RWPE1 (cell line): ENCODE data around the gene ZNF256.

Source experiments
- CTCF ChIA-PET: fragments of 350-600 bp; sonication (Branson Sonifier 250); formaldehyde crosslinking; extraction: SDS; loops from one replicate; lab custom pipeline; 2021; lab: Yijun Ruan, JAX
- POLR2A ChIA-PET: fragments of 400-600 bp; formaldehyde crosslinking; extraction: SDS; loops from one replicate; lab custom pipeline; 2020; ENCODE audit warnings: antibody characterized with exemption; ENCODE audit not compliant: low non-redundant PET; lab: Yijun Ruan, JAX
- DNase-seq: peaks from one replicate; pipeline ENCODE4 v3.0.0; 2012; ENCODE audit warnings: low spot score
- H3K27ac ChIP-seq: fragments of 450-650 bp; 2 replicates; pipeline ENCODE4 v1.5.1; 2017
- CTCF ChIP-seq: fragments of 450-650 bp; conservative IDR thresholded peaks from 2 replicates; pipeline ENCODE4 v1.5.1; 2017; ENCODE audit warnings: low read depth, mild to moderate bottlenecking

Gene ZNF256

GRCh38 chr19:57934820-57935665 is 12.5 kb downstream of the ZNF256 start, which contains the start of gene ZNF418:
Gene ZNF418, minus strand, starts transcription at chr19:57935402. Its CDS starts 1,580 bp downstream, at chr19:57933822.
- DNase-seq, result peak; percentile 56
- POLR2A ChIA-PET, result interaction anchor here (0.6 to 0.8 kb wide), 2 partner anchors 75 to 248 kb away, joined by 3 to 8 read pairs; partner anchors contain the start of gene ZNF274
- CTCF ChIA-PET, result interaction anchor here (0.7 kb wide), 1 partner anchor 970 kb away, joined by 3 read pairs; no protein-coding TSS in a partner anchor
- no peak within 1 kb of the TSS for H3K27ac ChIP-seq
- TF ChIP-seq CTCF, result no peak

- TF ChIP-seq CTCF, result no peak
- no peak for DNase-seq
- ChIA-PET POLR2A (no interaction called here), CTCF (no interaction called here)
- H3K27ac ChIP-seq, result no peak overlapping the region
Measured at GRCh38 chr19:57927587-57927986, 19.9 kb downstream of the ZNF256 start.

GRCh38 chr19:57916168-57916995 is 31.1 kb downstream of the ZNF256 start, which contains the start of gene ZNF417:
Gene ZNF417, minus strand, starts transcription at chr19:57916592. Its CDS starts 181 bp downstream, at chr19:57916411.
- ChIA-PET CTCF (interaction anchor here (0.6 to 1.3 kb wide), 3 partner anchors 15 to 238 kb away, joined by 3 to 4 read pairs (median 4); no protein-coding TSS in a partner anchor), POLR2A (interaction anchor here (0.6 kb wide), 1 partner anchor 775 kb away, joined by 6 read pairs; no protein-coding TSS in a partner anchor)
- H3K27ac ChIP-seq, result peak within 1 kb of the TSS; percentile 76
- peak; percentile 89 for DNase-seq

- TF ChIP-seq CTCF, result no peak
- POLR2A ChIA-PET, result no interaction called here
- no peak for DNase-seq
- CTCF ChIA-PET, result interaction anchor here (0.6 kb wide), 1 partner anchor 85 kb away, joined by 7 read pairs; no protein-coding TSS in a partner anchor
- no peak overlapping the region for H3K27ac ChIP-seq
Measured at GRCh38 chr19:57914531-57914930, 33.0 kb downstream of the ZNF256 start.

- ChIA-PET POLR2A (no interaction called here), CTCF (interaction anchor here (0.5 to 1.0 kb wide), 2 partner anchors 19 to 75 kb away, joined by 3 read pairs; no protein-coding TSS in a partner anchor)
- no peak for TF ChIP-seq CTCF
- DNase-seq, result no peak
- no peak overlapping the region for H3K27ac ChIP-seq
Measured at GRCh38 chr19:57907394-57907793, 40.1 kb downstream of the ZNF256 start.

- TF ChIP-seq CTCF, result no peak
- H3K27ac ChIP-seq, result no peak overlapping the region
- DNase-seq, result no peak
- CTCF ChIA-PET, result no interaction called here
- POLR2A ChIA-PET, result no interaction called here
Measured at GRCh38 chr19:57905258-57905657, 42.2 kb downstream of the ZNF256 start.
